ENCODE results near the gene PTPRB.
"Not testable (repeated sequence)": the region's sequence is repeated elsewhere in the genome, so short reads cannot be mapped to it uniquely, and the experiment has no call there.

PTPRB gene

GRCh38 chr12:70549340-70550179 lies 87.7 kb downstream of the PTPRB start:
- DNase-seq (ENCODE audit: low read depth in 2 of 2, low spot score in 1 of 2), result no peak

- DNase-seq (ENCODE audit: low read depth in 2 of 2, low spot score in 1 of 2), result no peak
Measured at GRCh38 chr12:70543444-70543843, 93.8 kb downstream of the PTPRB start.

- no peak for DNase-seq (ENCODE audit: low read depth in 2 of 2, low spot score in 1 of 2)
Measured at GRCh38 chr12:70540996-70541395, 96.2 kb downstream of the PTPRB start.

GRCh38 chr12:70536650-70537049 lies 100.6 kb downstream of the PTPRB start:
- no peak for DNase-seq (ENCODE audit: low read depth in 2 of 2, low spot score in 1 of 2)

GRCh38 chr12:70535896-70536374 lies 101.3 kb downstream of the PTPRB start:
- DNase-seq (ENCODE audit: low read depth in 2 of 2, low spot score in 1 of 2), result no peak

- no peak for DNase-seq (ENCODE audit: low read depth in 2 of 2, low spot score in 1 of 2)
Measured at GRCh38 chr12:70534466-70534865, 102.8 kb downstream of the PTPRB start.

GRCh38 chr12:70529647-70530046 lies 107.6 kb downstream of the PTPRB start:
- no peak for DNase-seq (ENCODE audit: low read depth in 2 of 2, low spot score in 1 of 2)

- no peak for DNase-seq (ENCODE audit: low read depth in 2 of 2, low spot score in 1 of 2)
Measured at GRCh38 chr12:70520847-70521246, 116.4 kb downstream of the PTPRB start.

GRCh38 chr12:70513426-70513825 lies 123.8 kb downstream of the PTPRB start:
- no peak for DNase-seq (ENCODE audit: low read depth in 2 of 2, low spot score in 1 of 2)

- DNase-seq (ENCODE audit: low read depth in 2 of 2, low spot score in 1 of 2), result no peak
Measured at GRCh38 chr12:70508178-70508577, 129.1 kb downstream of the PTPRB start.

- DNase-seq (ENCODE audit: low read depth in 2 of 2, low spot score in 1 of 2), result no peak
Measured at GRCh38 chr12:70507442-70507841, 129.8 kb downstream of the PTPRB start.

- DNase-seq (ENCODE audit: low read depth in 2 of 2, low spot score in 1 of 2), result no peak
Measured at GRCh38 chr12:70497508-70497907, 139.7 kb downstream of the PTPRB start.

- DNase-seq (ENCODE audit: low read depth in 2 of 2, low spot score in 1 of 2), result not testable (repeated sequence)
Measured at GRCh38 chr12:70492904-70493303, 144.3 kb downstream of the PTPRB start.

GRCh38 chr12:70490928-70491327 lies 146.3 kb downstream of the PTPRB start:
- not testable (repeated sequence) for DNase-seq (ENCODE audit: low read depth in 2 of 2, low spot score in 1 of 2)

GRCh38 chr12:70487440-70487839 lies 149.8 kb downstream of the PTPRB start:
- DNase-seq (ENCODE audit: low read depth in 2 of 2, low spot score in 1 of 2), result no peak

GRCh38 chr12:70486588-70486987 lies 150.6 kb downstream of the PTPRB start:
- DNase-seq (ENCODE audit: low read depth in 2 of 2, low spot score in 1 of 2), result no peak

GRCh38 chr12:70485704-70486103 lies 151.5 kb downstream of the PTPRB start:
- DNase-seq (ENCODE audit: low read depth in 2 of 2, low spot score in 1 of 2), result no peak

GRCh38 chr12:70484464-70484863 lies 152.8 kb downstream of the PTPRB start:
- DNase-seq (ENCODE audit: low read depth in 2 of 2, low spot score in 1 of 2), result no peak

- no peak for DNase-seq (ENCODE audit: low read depth in 2 of 2, low spot score in 1 of 2)
Measured at GRCh38 chr12:70482764-70483163, 154.5 kb downstream of the PTPRB start.

GRCh38 chr12:70469221-70469820 lies 167.9 kb downstream of the PTPRB start:
- no peak for DNase-seq (ENCODE audit: low read depth in 2 of 2, low spot score in 1 of 2)

- DNase-seq (ENCODE audit: low read depth in 2 of 2, low spot score in 1 of 2), result no peak
Measured at GRCh38 chr12:70468741-70469140, 168.5 kb downstream of the PTPRB start.

- DNase-seq (ENCODE audit: low read depth in 2 of 2, low spot score in 1 of 2), result no peak
Measured at GRCh38 chr12:70467918-70468733, 169.1 kb downstream of the PTPRB start.
